GM21447 (cell line): ENCODE data around the gene SH2D1B.

Experiments used
- ATAC-seq: cut with Tn5 transposase; IDR thresholded peaks from one replicate; pipeline ENCODE4 v1.9.1; 2021; ENCODE audit not compliant: unreplicated experiment

Gene SH2D1B

DNA sequence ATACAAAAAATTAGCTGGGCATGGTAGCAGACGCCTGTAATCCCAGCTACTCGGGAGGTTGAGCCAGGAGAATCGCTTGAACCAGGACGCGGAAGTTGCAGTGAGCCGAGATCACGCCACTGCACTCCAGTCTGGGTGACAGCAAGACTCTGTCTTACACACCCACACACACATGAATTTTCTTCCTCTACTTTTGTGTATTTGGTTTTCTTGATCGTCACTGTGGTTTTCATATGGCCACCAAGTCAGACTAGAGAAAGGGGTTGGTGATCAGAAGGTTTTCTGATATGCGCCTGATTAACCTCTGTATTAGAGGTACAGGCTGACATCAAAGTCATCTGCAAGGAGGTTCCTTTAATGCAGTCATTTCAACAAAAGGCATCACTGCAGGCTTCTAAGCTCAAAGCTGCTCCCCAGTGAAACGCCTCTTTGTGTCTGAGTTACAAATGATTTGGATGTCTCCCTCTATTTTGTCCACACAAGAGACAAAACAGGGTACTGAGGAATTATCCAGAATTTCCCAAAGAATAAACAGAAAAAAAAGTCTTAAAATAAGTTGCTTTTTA, 11.1 kb downstream of the SH2D1B start:
- ATAC-seq, result no peak

DNA sequence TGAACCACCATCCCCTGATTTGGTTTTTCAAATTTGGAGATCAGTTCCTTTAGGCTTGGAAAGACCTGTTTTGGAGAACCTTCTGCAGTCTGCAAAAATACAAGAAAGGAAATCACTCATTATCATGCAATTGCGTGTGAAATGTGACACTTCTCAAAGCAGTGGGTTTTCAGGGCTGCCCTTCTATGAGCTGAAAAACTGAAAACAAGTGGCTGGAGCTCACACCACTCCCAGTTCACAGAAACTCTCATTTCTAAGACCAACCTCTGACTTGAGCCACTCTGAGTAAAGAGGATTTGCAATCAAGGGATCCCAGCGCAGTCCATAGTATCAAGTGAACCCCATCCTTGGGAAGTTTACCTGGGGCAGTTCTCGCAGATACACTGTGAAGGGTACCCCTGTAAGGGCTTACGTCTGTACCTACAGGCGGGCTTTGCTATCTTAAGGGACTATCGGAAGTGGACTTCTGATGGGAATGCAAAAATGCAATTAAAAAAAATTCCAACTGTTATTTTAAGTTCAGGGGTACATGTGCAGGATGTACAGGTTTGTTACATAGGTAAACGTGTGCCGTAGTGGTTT, 12.8 kb downstream of the SH2D1B start:
- ATAC-seq, result no peak

- no peak for ATAC-seq
Measured at GRCh38 chr1:162397943-162398560, 13.9 kb downstream of the SH2D1B start.

DNA sequence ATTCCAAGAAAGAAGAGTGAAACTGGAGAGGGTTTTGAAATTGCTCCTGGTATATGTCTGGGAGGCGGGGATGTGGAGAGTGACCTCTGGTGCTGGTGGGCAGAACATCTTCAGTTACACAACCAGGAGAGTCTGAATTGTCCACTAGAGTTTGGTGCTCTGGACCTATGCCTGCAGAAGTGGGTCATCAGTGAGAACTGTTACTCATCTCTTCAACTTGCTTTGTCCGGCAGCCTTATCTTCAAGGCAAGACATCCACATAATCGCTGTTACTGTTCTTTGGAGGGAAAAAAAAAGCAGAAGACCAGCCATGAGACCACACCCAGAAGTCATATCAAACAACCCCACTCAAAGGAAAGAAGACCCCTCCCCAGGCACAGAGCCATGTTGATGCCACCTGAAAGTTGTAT, 14.9 kb downstream of the SH2D1B start:
- no peak for ATAC-seq

DNA sequence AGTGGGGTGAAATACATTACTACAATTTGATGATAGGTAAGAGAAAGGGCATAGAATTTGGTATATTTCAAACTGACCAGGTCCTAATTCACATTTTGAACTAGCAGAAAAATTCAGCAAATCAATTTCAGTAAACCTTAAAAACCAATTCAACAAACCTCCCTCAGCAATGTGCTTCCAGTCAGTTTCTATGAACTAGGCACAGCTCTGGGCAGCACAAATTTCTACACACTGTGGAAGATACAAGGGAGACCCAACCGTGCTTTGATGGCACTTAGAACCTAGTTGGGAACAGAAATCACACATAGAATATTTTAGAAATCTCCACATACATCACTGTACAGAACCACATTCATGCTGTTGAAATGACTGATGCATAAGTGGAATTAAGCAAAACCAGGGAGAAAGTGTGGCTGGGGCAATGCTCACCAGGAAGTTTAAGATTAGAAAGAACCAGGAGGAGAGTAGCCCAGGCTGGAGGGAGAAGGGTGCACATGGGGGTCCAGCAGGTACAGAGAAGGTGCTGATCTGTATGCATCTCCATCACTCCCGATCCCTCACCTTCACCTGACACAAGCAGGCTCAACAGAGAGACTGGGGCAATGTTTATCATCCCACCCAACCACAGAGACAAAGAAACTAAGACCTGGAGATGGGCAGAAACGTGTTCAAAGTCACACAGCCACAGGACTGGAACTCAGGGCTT, 15.6 kb downstream of the SH2D1B start:
- ATAC-seq, result no peak

- ATAC-seq, result no peak
Measured at GRCh38 chr1:162391790-162392563, 20.0 kb downstream of the SH2D1B start.

GRCh38 chr1:162390396-162391185, 21.3 kb downstream of the SH2D1B start:
- no peak for ATAC-seq

DNA sequence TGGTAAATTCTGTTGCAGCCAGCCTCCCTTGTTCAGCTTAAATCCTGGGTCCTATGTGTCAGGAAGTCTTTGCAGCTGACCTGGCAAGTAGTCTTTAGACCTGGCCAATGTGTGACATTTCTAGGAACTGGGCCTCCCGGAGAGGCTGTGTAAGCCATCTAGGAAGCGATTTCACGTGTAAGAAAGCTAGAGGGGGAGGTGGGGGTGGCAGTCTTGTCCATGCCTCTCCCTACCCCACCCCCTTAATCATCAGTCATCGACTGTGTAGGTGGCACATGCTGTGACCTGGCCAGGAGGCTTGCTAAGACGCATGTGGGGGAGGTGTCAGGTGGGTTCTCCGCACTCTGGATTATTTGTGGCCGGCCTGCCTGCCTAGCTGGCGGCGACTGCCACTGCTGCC, 22.0 kb downstream of the SH2D1B start:
- ATAC-seq, result no peak

DNA sequence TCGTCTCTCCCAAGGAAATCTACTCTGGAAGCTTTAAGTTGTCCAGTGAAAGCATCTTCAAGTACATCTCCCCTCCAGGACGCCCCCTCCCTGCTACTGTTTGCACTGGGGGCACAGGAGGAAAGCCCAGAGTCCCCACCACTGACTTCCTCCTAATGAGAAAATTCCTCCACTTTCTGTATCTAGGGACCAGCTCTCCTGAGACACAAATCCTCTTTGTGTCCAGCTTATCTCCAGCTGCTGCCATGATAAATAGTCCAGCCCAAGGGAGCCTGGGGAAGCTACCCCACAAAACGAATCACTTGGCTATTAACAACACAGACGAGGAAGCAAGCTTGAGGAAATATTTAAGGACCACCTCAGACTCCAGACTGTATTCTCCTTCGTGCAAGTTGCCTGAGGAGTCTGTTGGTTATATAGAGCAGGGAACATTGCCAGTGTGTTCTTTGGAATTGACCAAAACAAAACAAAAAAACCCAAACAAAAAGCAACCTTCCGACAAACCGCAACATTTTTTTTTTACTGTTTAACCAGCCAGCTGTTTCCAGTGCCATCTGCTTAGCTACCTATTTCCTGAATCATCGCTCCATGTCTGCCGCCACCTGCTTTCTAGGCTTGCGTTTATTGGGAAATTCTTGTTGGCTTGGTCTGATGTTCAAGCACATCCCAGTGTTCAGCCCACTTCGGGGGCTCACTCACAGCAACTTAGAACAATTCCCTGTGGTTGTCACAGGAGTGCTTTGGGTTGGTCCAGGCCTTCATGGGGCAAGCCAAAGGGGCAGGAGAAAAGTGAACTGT, 22.7 kb downstream of the SH2D1B start:
- peak; percentile 64 for ATAC-seq

DNA sequence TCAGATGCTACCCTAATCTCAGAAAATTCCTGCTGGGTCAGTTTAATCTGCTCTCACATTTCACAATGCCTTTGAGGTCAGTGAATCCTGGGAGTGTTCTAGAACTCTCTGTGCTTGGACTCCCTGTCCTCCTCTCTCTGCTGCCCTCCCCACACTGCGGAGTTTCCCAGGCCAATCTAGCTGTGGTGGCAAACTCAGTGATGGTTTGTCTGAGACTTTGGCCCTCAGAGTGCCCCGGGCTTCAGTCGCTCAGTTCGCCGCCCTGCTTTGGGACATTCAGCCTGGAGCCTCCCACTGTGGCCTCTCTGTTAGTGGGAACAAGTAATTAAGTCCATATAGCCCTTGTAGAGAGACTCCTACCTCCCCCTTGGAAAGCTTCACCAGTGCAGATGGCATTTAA, 23.3 kb downstream of the SH2D1B start:
- ATAC-seq, result no peak

DNA sequence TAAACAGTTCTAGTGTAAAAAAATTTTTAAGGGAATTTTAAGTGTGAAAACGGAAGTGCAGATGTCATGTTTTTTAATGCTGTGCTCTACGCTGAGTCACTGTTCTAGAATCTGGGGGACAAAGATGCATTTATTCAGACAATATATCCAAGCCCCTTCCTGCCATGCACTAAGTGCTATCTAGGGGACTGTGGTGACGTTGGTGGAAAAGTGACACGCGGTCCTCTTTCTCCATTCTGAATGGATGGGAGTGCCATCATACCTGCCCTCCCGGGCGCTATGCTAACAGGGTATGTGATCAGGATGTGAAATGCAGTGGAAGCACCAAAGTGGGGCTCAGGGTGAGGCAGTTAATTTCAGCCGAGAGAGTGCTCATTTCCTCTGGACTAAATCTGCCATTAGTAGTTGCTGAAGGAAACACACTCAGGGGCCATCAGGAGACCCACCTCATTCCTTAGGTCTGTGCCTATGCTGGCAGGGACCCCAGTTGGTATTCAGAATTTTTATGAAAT, 23.8 kb downstream of the SH2D1B start:
- ATAC-seq, result no peak

DNA sequence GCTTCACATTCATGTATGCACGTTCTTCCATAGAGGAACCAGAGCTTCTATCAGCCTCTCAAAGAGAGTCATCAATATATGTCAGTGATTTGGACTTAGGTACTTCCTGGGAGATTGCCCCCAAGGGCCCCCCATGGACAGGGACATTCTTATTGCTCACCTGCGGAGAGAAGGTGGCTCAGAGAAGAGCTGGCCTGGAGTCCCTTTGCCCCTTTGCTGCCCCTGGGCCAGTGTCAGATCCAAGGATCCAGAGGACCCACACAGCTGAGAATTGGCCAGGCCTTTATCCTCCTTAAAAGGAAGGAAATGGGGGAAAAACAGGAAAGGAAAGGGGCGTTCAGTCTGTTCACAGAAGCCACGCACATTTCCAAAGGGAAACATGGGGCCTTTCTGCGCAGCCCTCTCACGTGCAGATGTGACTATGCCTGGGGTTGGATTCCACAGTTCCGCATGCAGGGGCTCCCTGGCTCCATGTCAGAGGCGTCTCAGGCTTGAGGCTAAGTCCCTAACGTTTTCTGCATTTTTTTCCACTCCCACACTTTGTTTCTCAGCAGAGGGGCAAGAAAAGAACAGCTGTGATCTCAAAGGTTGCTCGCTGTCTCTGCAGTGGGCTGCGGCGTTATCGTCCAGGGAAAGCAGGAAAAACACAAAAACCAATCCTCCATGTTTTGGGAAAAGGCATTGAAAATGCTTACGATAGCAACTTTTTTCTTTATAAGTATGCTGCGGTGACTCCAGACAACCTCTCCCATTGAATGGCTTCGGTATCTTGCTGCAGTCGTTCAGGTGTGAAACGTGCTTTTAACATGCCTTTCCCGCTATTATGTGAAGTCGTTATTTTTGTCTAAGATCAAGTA, 24.5 kb downstream of the SH2D1B start:
- no peak for ATAC-seq

DNA sequence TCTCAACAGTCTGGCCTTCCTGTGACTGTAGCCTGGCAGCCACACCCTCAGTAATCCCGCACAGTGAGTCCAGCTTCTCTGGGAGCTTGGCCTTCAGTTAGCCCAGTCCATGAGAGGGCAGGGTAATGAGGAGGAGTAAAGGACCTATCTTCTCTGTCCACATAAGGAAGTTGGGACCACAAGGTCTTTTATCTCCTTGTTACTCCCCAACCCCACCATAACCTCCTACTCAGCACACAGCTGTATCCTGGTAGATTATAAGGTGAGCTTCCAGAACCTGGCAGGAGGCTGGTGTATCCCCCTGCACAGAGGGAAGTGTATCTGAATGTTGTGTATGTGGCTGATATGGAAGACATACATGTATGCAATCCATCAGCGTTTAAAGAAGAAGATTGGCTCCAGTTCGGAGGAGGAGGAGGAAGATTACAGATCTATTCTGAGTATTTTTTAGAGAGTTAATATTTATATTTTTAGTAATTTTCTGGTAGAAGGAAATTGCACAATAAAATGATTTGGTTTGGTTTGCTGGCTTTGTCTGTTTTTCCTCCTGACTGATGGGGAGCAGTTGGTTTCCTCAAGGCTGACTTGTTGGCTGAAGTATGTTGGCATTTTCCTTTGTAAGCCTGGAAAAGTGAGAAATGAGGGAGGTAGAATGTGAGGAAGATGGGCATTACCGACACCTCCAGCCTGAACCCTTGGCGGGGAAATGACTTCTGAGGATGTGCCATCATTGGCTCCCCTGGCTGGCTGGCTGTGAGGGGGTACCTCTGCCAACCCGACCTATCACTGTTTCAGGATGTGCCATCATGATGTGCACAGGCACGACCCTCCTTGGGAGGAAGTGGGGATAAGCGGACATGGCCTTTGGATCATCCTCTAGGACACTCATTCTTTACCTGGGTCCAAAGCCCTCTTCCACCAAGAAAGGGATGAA, 25.4 kb downstream of the SH2D1B start:
- no peak for ATAC-seq

DNA sequence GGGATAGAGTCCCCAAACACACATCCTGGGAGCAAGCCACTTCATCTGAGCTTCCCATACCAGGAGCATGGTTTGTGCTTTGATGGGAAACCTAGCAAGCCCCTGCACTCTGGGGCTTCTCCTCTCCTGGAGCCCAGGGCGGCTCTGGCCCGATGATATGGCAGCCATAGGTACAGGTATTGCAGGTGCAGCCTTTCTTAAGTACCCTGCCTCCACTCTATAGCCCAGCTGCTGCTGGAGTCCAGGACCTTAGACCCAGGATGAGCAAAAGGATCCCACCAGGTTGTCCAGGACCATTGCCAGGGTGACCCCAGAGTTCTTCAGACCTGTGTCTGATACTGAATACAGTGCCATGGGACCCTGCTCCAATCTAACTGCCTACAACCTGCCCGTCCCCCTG, 26.2 kb downstream of the SH2D1B start:
- ATAC-seq, result no peak

DNA sequence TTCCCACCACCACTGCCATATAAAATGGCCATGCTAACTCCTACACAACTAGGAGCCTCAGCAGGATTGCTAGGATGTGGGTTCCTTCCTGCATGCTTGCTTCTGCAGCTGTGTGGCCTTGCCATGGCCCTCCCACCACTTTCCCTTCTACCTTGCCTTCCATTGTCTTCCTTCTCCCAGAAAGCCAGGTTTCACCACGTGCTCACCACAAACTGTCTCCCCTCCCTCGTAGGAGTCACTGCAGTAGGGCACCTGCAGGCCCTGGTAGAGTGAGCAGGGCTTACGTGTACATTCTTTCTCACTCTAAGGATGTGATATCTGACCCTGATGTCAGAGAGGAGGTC, 26.7 kb downstream of the SH2D1B start:
- no peak for ATAC-seq

GRCh38 chr1:162384601-162385279, 27.2 kb downstream of the SH2D1B start:
- ATAC-seq, result no peak

DNA sequence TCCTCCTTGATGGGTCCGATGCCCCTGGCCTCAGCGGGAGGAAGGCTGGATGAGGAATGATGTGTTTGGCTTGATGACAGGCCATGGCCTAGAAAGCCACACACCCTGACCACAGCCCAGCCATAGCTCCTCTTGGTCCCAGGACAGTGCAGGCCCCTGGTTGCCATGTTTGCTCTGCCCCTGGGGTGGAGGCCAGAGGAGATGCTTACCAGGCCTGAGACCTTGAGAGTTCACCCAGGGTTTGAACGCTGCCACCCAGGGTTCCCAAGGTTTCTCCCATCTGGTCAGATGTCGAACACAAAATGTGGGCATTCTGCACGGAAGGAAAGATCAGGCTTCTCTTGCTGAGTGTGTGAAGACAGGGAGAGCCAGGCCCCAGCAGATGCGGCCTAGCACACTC, 27.8 kb downstream of the SH2D1B start:
- ATAC-seq, result no peak
